ENCODE results near the gene CDC42BPB. TPM values are rescaled to one million over a fixed set of nuclear protein-coding genes. Genes with fewer than 3 reads are reported as not detected.

The CDC42BPB gene
- total and polyA plus RNA-seq, 2 donors (not counting 1 experiment from before 2014, with no cell fraction given), result 44.8 to 98.3 TPM

GRCh38 chr14:103073876-103074728 is 16.8 kb upstream of the CDC42BPB start:
- Histone ChIP-seq H3K9me3 (ENCODE audit: control insufficient read depth, insufficient read depth, low read depth, low read length) (no peaks in the 10 kb centered on the region), H3K4me3 (replicated peaks in 1 of 4; ENCODE audit: control extremely low read depth in 1 of 4, insufficient read depth in 1 of 4, low read depth in 3 of 4, low read length in 4 of 4) (no peak overlapping the region), H3K9ac (ENCODE audit: insufficient read depth, low read length) (no peak overlapping the region), H3K27me3 (ENCODE audit: control insufficient read depth, insufficient read depth, low read length) (no peaks in the 10 kb centered on the region), H3K79me2 (ENCODE audit: control insufficient read depth, insufficient read depth, low read length) (no peaks in the 10 kb centered on the region), H3K27ac (ENCODE audit: insufficient read depth, low read length) (no peak overlapping the region), H3K4me1 (ENCODE audit: control insufficient read depth, extremely low read depth, insufficient read depth, low read length) (peaks cover 4% of the 10 kb centered on the region), H3K36me3 (ENCODE audit: control insufficient read depth, insufficient read depth, low read length) (no peaks in the 10 kb centered on the region), H2AFZ (ENCODE audit: low read length) (no peak overlapping the region), H4K20me1 (ENCODE audit: control insufficient read depth, extremely low read depth, insufficient read depth, low read length) (no peaks in the 10 kb centered on the region), H3K4me2 (ENCODE audit: extremely low read depth, insufficient read depth, low read length) (no peak overlapping the region)
- TF ChIP-seq EZH2 (IDR thresholded peaks at IDR 0.05; ENCODE audit: low read length, missing control alignments) (no peak), CTCF (conservative IDR thresholded peaks at IDR 0.05 in 1 of 2, IDR thresholded peaks at IDR 0.05 in 1 of 2; ENCODE audit: low read depth in 1 of 2, low read length in 2 of 2) (no peak)
- no peak for DNase-seq (ENCODE audit: low read depth in 2 of 2)

- H3K36me3 ChIP-seq (ENCODE audit: control insufficient read depth, insufficient read depth, low read length), result no peaks in the 10 kb centered on the region
- H3K9me3 ChIP-seq (ENCODE audit: control insufficient read depth, insufficient read depth, low read depth, low read length), result no peaks in the 10 kb centered on the region
- H3K4me3 ChIP-seq (replicated peaks in 1 of 4; ENCODE audit: control extremely low read depth in 1 of 4, insufficient read depth in 1 of 4, low read depth in 3 of 4, low read length in 4 of 4), result no peak overlapping the region
- no peak overlapping the region for H3K9ac ChIP-seq (ENCODE audit: insufficient read depth, low read length)
- no peak for DNase-seq (ENCODE audit: low read depth in 2 of 2)
- H3K4me1 ChIP-seq (ENCODE audit: control insufficient read depth, extremely low read depth, insufficient read depth, low read length), result peaks cover 4% of the 10 kb centered on the region
- no peaks in the 10 kb centered on the region for H3K27me3 ChIP-seq (ENCODE audit: control insufficient read depth, insufficient read depth, low read length)
- no peak for TF ChIP-seq CTCF (conservative IDR thresholded peaks at IDR 0.05 in 1 of 2, IDR thresholded peaks at IDR 0.05 in 1 of 2; ENCODE audit: low read depth in 1 of 2, low read length in 2 of 2)
- TF ChIP-seq EZH2 (IDR thresholded peaks at IDR 0.05; ENCODE audit: low read length, missing control alignments), result no peak
- H3K27ac ChIP-seq (ENCODE audit: insufficient read depth, low read length), result no peak overlapping the region
- H3K79me2 ChIP-seq (ENCODE audit: control insufficient read depth, insufficient read depth, low read length), result no peaks in the 10 kb centered on the region
- no peaks in the 10 kb centered on the region for H4K20me1 ChIP-seq (ENCODE audit: control insufficient read depth, extremely low read depth, insufficient read depth, low read length)
- no peak overlapping the region for H3K4me2 ChIP-seq (ENCODE audit: extremely low read depth, insufficient read depth, low read length)
- no peak overlapping the region for H2AFZ ChIP-seq (ENCODE audit: low read length)
Observed at GRCh38 chr14:103073367-103073875, 16.1 kb upstream of the CDC42BPB start.

GRCh38 chr14:103072595-103073366 is 15.4 kb upstream of the CDC42BPB start:
- DNase-seq (ENCODE audit: low read depth in 2 of 2), result no peak

More at GRCh38 chr14:103072595-103073366, 15.4 kb upstream of the CDC42BPB start:
- H3K4me3 ChIP-seq (replicated peaks in 1 of 4; ENCODE audit: control extremely low read depth in 1 of 4, insufficient read depth in 1 of 4, low read depth in 3 of 4, low read length in 4 of 4), result no peak overlapping the region
- no peak overlapping the region for H3K9ac ChIP-seq (ENCODE audit: insufficient read depth, low read length)
- H4K20me1 ChIP-seq (ENCODE audit: control insufficient read depth, extremely low read depth, insufficient read depth, low read length), result no peaks in the 10 kb centered on the region
- no peak overlapping the region for H3K4me2 ChIP-seq (ENCODE audit: extremely low read depth, insufficient read depth, low read length)
- H3K27me3 ChIP-seq (ENCODE audit: control insufficient read depth, insufficient read depth, low read length), result no peaks in the 10 kb centered on the region
- no peaks in the 10 kb centered on the region for H3K79me2 ChIP-seq (ENCODE audit: control insufficient read depth, insufficient read depth, low read length)
- TF ChIP-seq CTCF (conservative IDR thresholded peaks at IDR 0.05 in 1 of 2, IDR thresholded peaks at IDR 0.05 in 1 of 2; ENCODE audit: low read depth in 1 of 2, low read length in 2 of 2), result no peak
- no peak for TF ChIP-seq EZH2 (IDR thresholded peaks at IDR 0.05; ENCODE audit: low read length, missing control alignments)
- no peaks in the 10 kb centered on the region for H3K36me3 ChIP-seq (ENCODE audit: control insufficient read depth, insufficient read depth, low read length)
- no peak overlapping the region for H3K27ac ChIP-seq (ENCODE audit: insufficient read depth, low read length)
- H3K9me3 ChIP-seq (ENCODE audit: control insufficient read depth, insufficient read depth, low read depth, low read length), result no peaks in the 10 kb centered on the region
- H3K4me1 ChIP-seq (ENCODE audit: control insufficient read depth, extremely low read depth, insufficient read depth, low read length), result peaks cover 4% of the 10 kb centered on the region
- H2AFZ ChIP-seq (ENCODE audit: low read length), result no peak overlapping the region

Measured in fibroblast of lung (primary cell).